ENCODE data around the gene SIN3A. TPM values are rescaled to one million over a fixed set of nuclear protein-coding genes. Genes with fewer than 3 reads are reported as not detected.
A peak's percentile ranks its signal among the peaks of the same experiment; 100 is the strongest.
"Not testable (repeated sequence)": the region's sequence is repeated elsewhere in the genome, so short reads cannot be mapped to it uniquely, and the experiment has no call there.

The SIN3A gene
- total RNA-seq, 2 experiments from 2014 or later: 80.1 to 83.3 TPM

- H3K27ac Mint-ChIP-seq: peak overlapping the region; percentile 89
- peaks cover 44% of the 10 kb centered on the region for H3K4me1 Mint-ChIP-seq (ENCODE audit: low read depth)
- H3K9me3 Mint-ChIP-seq: no peaks in the 10 kb centered on the region
- no peak for DNase-seq
- no peaks in the 10 kb centered on the region for H3K27me3 Mint-ChIP-seq
- CTCF ChIA-PET: interaction anchor here (7.4 kb wide), 1 partner anchor 82 kb away, joined by 87 read pairs; the partner anchor contains the start of gene MAN2C1
- POLR2A ChIA-PET: interaction anchor here (7.3 kb wide), 1 partner anchor 81 kb away, joined by 86 read pairs; the partner anchor contains the start of gene MAN2C1
- peak overlapping the region; percentile 97 for H3K4me3 Mint-ChIP-seq
- intact Hi-C loops (cut with micrococcal nuclease): loop anchor here (2.0 to 5.0 kb wide), 8 partner anchors 43 to 1548 kb away; partner anchors contain the start of genes C15orf39, CLK3, PSTPIP1 and RPP25
- H3K36me3 Mint-ChIP-seq: peaks cover 7% of the 10 kb centered on the region
These were observed 1.7 kb downstream of the SIN3A start for GRCh38 chr15:75449585-75450306.

- DNase-seq; intact Hi-C loops (cut with micrococcal nuclease); H3K9me3 Mint-ChIP-seq; H3K27me3 Mint-ChIP-seq; H3K4me3 Mint-ChIP-seq; H3K27ac Mint-ChIP-seq: not testable (repeated sequence)
- ChIA-PET CTCF (interaction anchor here (1.0 kb wide), 1 partner anchor 80 kb away, joined by 3 read pairs; the partner anchor contains the start of gene MAN2C1), POLR2A (interaction anchor here (1.1 kb wide), 1 partner anchor 80 kb away, joined by 3 read pairs; no protein-coding TSS in a partner anchor)
- peaks cover 54% of the 10 kb centered on the region for H3K4me1 Mint-ChIP-seq (ENCODE audit: low read depth)
- peaks cover 12% of the 10 kb centered on the region for H3K36me3 Mint-ChIP-seq
These were observed 3.3 kb downstream of the SIN3A start for GRCh38 chr15:75448171-75448570.

- POLR2A ChIA-PET: interaction anchor here (0.6 to 2.4 kb wide), 9 partner anchors 9 to 362 kb away, joined by 3 to 15 read pairs (median 4); partner anchors contain the start of genes MAN2C1 and PTPN9
- peak; percentile 33 for DNase-seq
- peak overlapping the region; percentile 70 for H3K27ac Mint-ChIP-seq
These were observed 5.3 kb downstream of the SIN3A start for GRCh38 chr15:75446151-75446550.

GRCh38 chr15:75445324-75445723 lies 6.2 kb downstream of the SIN3A start:
- ChIA-PET CTCF (interaction anchor here (1.2 to 2.1 kb wide), 2 partner anchors 33 to 77 kb away, joined by 3 to 7 read pairs; partner anchors contain the start of gene MAN2C1), POLR2A (interaction anchor here (1.3 to 2.4 kb wide), 6 partner anchors 10 to 134 kb away, joined by 4 to 15 read pairs (median 5); partner anchors contain the start of gene PTPN9)
- intact Hi-C loops (cut with micrococcal nuclease); H3K9me3 Mint-ChIP-seq; DNase-seq; H3K4me3 Mint-ChIP-seq; H3K27me3 Mint-ChIP-seq: not testable (repeated sequence)
- Mint-ChIP-seq H3K4me1 (ENCODE audit: low read depth) (peaks cover 60% of the 10 kb centered on the region), H3K36me3 (peaks cover 18% of the 10 kb centered on the region), H3K27ac (peak overlapping the region; percentile 70)

More at GRCh38 chr15:75446151-75446550, 5.3 kb downstream of the SIN3A start:
- intact Hi-C loops (cut with micrococcal nuclease): no loop called here
- no peaks in the 10 kb centered on the region for H3K27me3 Mint-ChIP-seq
- peaks cover 16% of the 10 kb centered on the region for H3K36me3 Mint-ChIP-seq
- no peaks in the 10 kb centered on the region for H3K9me3 Mint-ChIP-seq
- no peak overlapping the region for H3K4me3 Mint-ChIP-seq
- H3K4me1 Mint-ChIP-seq (ENCODE audit: low read depth): peaks cover 60% of the 10 kb centered on the region
- CTCF ChIA-PET: interaction anchor here (0.6 to 2.1 kb wide), 5 partner anchors 8 to 240 kb away, joined by 3 to 7 read pairs (median 3); partner anchors contain the start of gene MAN2C1

GRCh38 chr15:75443972-75444453 lies 7.5 kb downstream of the SIN3A start:
- H3K27me3 Mint-ChIP-seq; POLR2A ChIA-PET; CTCF ChIA-PET; H3K4me3 Mint-ChIP-seq; H3K9me3 Mint-ChIP-seq; intact Hi-C loops (cut with micrococcal nuclease); DNase-seq: not testable (repeated sequence)
- Mint-ChIP-seq H3K4me1 (ENCODE audit: low read depth) (peaks cover 54% of the 10 kb centered on the region), H3K36me3 (peaks cover 18% of the 10 kb centered on the region), H3K27ac (peak overlapping the region; percentile 65)

GRCh38 chr15:75437721-75438120 lies 13.8 kb downstream of the SIN3A start:
- Mint-ChIP-seq H3K27ac (no peak overlapping the region), H3K4me3 (no peak overlapping the region), H3K4me1 (ENCODE audit: low read depth) (peaks cover 35% of the 10 kb centered on the region), H3K27me3 (no peaks in the 10 kb centered on the region), H3K9me3 (no peaks in the 10 kb centered on the region), H3K36me3 (peaks cover 15% of the 10 kb centered on the region)
- intact Hi-C loops (cut with micrococcal nuclease): no loop called here
- CTCF ChIA-PET: no interaction called here
- DNase-seq: no peak
- POLR2A ChIA-PET: no interaction called here

GRCh38 chr15:75436881-75437280 lies 14.6 kb downstream of the SIN3A start:
- POLR2A ChIA-PET: no interaction called here
- Mint-ChIP-seq H3K4me1 (ENCODE audit: low read depth) (peaks cover 40% of the 10 kb centered on the region), H3K4me3 (no peak overlapping the region), H3K27me3 (no peaks in the 10 kb centered on the region), H3K27ac (no peak overlapping the region), H3K36me3 (peaks cover 15% of the 10 kb centered on the region), H3K9me3 (no peaks in the 10 kb centered on the region)
- intact Hi-C loops (cut with micrococcal nuclease): no loop called here
- CTCF ChIA-PET: no interaction called here
- no peak for DNase-seq

- H3K27ac Mint-ChIP-seq: peak overlapping the region; percentile 2
- H3K36me3 Mint-ChIP-seq: peaks cover 16% of the 10 kb centered on the region
- DNase-seq: no peak
- CTCF ChIA-PET: interaction anchor here (1.1 kb wide), 1 partner anchor 64 kb away, joined by 3 read pairs; the partner anchor contains the start of gene MAN2C1
- intact Hi-C loops (cut with micrococcal nuclease): no loop called here
- no peak overlapping the region for H3K4me3 Mint-ChIP-seq
- H3K27me3 Mint-ChIP-seq: no peaks in the 10 kb centered on the region
- H3K4me1 Mint-ChIP-seq (ENCODE audit: low read depth): peaks cover 32% of the 10 kb centered on the region
- POLR2A ChIA-PET: interaction anchor here (1.0 to 1.6 kb wide), 2 partner anchors 14 to 209 kb away, joined by 4 read pairs; partner anchors contain the start of gene IMP3
- no peaks in the 10 kb centered on the region for H3K9me3 Mint-ChIP-seq
These were observed 19.8 kb downstream of the SIN3A start for GRCh38 chr15:75431682-75432081.

GRCh38 chr15:75431270-75431669 lies 20.2 kb downstream of the SIN3A start:
- Mint-ChIP-seq H3K4me1 (ENCODE audit: low read depth) (peaks cover 34% of the 10 kb centered on the region), H3K4me3 (no peak overlapping the region), H3K9me3 (no peaks in the 10 kb centered on the region), H3K36me3 (peaks cover 16% of the 10 kb centered on the region), H3K27me3 (no peaks in the 10 kb centered on the region), H3K27ac (no peak overlapping the region)
- no peak for DNase-seq
- CTCF ChIA-PET: interaction anchor here (1.1 kb wide), 1 partner anchor 63 kb away, joined by 3 read pairs; the partner anchor contains the start of gene MAN2C1
- intact Hi-C loops (cut with micrococcal nuclease): no loop called here
- POLR2A ChIA-PET: interaction anchor here (1.6 kb wide), 1 partner anchor 14 kb away, joined by 4 read pairs; no protein-coding TSS in a partner anchor

GRCh38 chr15:75430259-75430658 lies 21.2 kb downstream of the SIN3A start:
- DNase-seq: no peak
- POLR2A ChIA-PET: no interaction called here
- Mint-ChIP-seq H3K27me3 (no peaks in the 10 kb centered on the region), H3K4me3 (no peak overlapping the region), H3K9me3 (no peaks in the 10 kb centered on the region), H3K36me3 (peaks cover 16% of the 10 kb centered on the region), H3K4me1 (ENCODE audit: low read depth) (peaks cover 35% of the 10 kb centered on the region), H3K27ac (peak overlapping the region; percentile 33)
- intact Hi-C loops (cut with micrococcal nuclease): no loop called here
- CTCF ChIA-PET: no interaction called here

- DNase-seq: no peak
- Mint-ChIP-seq H3K9me3 (no peaks in the 10 kb centered on the region), H3K4me3 (no peak overlapping the region), H3K4me1 (ENCODE audit: low read depth) (peaks cover 26% of the 10 kb centered on the region), H3K36me3 (peaks cover 16% of the 10 kb centered on the region), H3K27ac (no peak overlapping the region), H3K27me3 (no peaks in the 10 kb centered on the region)
- POLR2A ChIA-PET: no interaction called here
- CTCF ChIA-PET: no interaction called here
- intact Hi-C loops (cut with micrococcal nuclease): no loop called here
These were observed 23.3 kb downstream of the SIN3A start for GRCh38 chr15:75428152-75428551.

GRCh38 chr15:75425966-75426500 lies 25.5 kb downstream of the SIN3A start:
- no peak overlapping the region for H3K27ac Mint-ChIP-seq
- intact Hi-C loops (cut with micrococcal nuclease): no loop called here
- no peak overlapping the region for H3K4me3 Mint-ChIP-seq
- no peaks in the 10 kb centered on the region for H3K9me3 Mint-ChIP-seq
- H3K4me1 Mint-ChIP-seq (ENCODE audit: low read depth): peaks cover 9% of the 10 kb centered on the region
- H3K36me3 Mint-ChIP-seq: peaks cover 30% of the 10 kb centered on the region
- no peak for DNase-seq
- H3K27me3 Mint-ChIP-seq: no peaks in the 10 kb centered on the region
- CTCF ChIA-PET: interaction anchor here (0.7 kb wide), 1 partner anchor 118 kb away, joined by 4 read pairs; no protein-coding TSS in a partner anchor
- POLR2A ChIA-PET: interaction anchor here (1.3 kb wide), 1 partner anchor 29 kb away, joined by 3 read pairs; no protein-coding TSS in a partner anchor
